Right renal pelvis (tissue), 4 donors: Measurements from ENCODE around the gene FSCN2. TPM values are rescaled to one million over a fixed set of nuclear protein-coding genes. Genes with fewer than 3 reads are reported as not detected.

Experiments used
- DNase-seq, 4 donors: peaks; one replicate each; pipeline ENCODE4 v3.0.0-alpha.2; 2013; ENCODE audit warnings: low read depth in 4 of 4, low spot score in 3 of 4, missing footprints in 1 of 4
- polyA plus RNA-seq, 4 donors: library from polyadenylated mRNA; unstranded; fragments of 120-200 nt; gene quantifications; one replicate each; pipeline ENCODE4 v1.2.1, GENCODE V29; 2013; ENCODE audit not compliant: insufficient read length in 4 of 4

Gene FSCN2
- polyA plus RNA-seq, 4 donors: 1.1 to 2.3 (median 1.6) TPM

- no peak for DNase-seq
Measured at GRCh38 chr17:81511804-81512561, 16.2 kb upstream of the FSCN2 start.

GRCh38 chr17:81512562-81513371 is 15.4 kb upstream of the FSCN2 start, which contains the start of gene ACTG1:
Gene ACTG1 (minus strand): TSS chr17:81512799. CDS start chr17:81512354, 445 bp downstream.
- DNase-seq: peak in 3 of 4 donors; percentile 90 to 92 (median 90)

DNA sequence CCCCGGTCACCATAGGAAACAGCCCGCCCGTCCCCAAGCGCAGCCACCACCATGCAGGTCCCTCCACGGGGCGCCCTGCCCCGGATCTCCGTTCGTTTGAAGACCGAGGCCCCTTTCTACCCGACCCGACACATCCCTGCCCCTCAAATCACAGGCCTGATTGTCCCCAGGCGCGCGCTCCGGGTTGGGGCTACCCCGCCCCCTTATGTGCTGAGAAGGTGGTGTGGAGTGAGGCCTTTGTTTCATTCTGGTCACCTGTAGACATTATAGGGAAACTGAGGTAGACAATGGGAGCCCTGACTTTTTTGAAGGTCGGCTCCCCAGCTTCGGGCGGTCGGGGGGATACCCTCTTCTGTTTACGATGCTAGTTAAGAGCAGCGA is 14.8 kb upstream of the FSCN2 start:
- no peak for DNase-seq

GRCh38 chr17:81513753-81514488 is 14.3 kb upstream of the FSCN2 start:
- DNase-seq: no peak

DNA sequence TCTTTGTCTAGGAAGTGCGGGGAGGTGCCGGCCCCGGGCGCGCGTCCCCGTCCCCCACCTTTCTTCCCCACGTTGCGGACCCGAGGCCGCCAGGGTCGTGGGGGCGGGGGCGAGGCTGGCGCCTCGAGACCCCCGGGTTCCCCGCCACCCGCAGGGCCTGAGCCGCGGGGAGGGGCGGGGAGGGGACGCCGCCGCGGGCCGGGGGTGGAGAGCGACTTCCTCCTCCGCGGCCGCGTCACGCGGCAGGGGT is 13.8 kb upstream of the FSCN2 start:
- no peak for DNase-seq

GRCh38 chr17:81514739-81515529 is 13.2 kb upstream of the FSCN2 start:
- DNase-seq: peak in 1 of 4 donors; percentile 65

DNA sequence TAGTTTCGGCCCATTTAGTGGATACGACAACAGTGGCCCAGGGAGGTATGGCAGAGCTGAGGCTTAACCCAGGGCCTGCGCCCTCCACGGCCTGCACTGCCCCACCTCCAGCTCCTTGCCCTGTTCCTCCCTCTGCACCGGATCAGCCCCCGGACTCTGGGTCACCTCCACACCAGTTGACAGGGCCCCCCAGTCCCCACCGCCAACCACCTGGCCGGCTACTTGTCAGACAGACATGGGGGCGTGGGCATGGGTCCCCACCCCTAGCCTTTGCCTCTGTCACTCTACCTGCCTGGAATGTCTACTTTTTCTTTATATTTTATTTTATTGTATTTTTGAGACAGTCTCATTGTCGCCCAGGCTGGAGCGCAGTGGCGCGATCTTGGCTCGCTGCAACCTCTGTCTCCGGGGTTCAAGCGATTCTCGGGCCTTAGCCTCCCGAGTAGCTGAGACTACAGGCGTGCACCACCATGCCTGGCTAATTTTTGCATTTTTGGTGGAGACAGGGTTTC is 12.6 kb upstream of the FSCN2 start:
- DNase-seq: no peak

DNA sequence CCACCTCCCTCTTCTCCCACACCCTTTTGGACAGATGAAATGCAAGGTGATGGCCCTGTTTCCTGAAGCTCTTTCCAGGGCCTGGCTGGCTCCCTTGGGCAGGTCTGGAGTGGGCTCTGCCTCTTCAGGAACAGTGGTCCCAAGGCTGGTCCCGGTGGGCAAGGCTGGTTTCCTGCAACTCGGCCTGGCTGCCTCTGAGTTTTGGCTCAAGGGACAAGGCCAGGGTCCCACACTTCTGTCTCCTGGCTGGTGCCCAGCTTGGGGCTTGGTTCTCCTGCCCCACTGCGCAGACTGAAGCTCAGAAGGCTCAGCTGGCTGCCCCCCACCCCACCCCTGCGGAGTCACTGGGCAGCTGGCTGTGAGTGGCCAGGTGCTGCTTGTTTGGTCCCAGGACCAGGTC is 11.7 kb upstream of the FSCN2 start:
- no peak for DNase-seq

DNA sequence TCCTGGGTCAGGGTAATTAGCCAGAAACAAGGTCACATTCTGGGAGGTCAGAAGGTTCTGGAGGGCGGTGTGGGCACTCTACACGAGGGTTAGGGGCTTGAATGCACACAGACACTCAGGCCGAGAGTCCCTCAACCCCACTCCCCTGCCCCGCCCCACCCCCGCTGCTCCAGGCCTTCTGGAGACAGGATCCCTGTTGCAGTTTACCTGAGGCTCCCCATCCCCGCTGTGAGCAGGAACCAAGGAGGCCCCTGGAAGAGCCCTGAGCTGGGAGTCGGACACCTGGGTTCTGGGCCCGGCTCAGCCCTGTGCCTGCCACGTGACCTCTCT is 11.2 kb upstream of the FSCN2 start:
- DNase-seq: no peak

DNA sequence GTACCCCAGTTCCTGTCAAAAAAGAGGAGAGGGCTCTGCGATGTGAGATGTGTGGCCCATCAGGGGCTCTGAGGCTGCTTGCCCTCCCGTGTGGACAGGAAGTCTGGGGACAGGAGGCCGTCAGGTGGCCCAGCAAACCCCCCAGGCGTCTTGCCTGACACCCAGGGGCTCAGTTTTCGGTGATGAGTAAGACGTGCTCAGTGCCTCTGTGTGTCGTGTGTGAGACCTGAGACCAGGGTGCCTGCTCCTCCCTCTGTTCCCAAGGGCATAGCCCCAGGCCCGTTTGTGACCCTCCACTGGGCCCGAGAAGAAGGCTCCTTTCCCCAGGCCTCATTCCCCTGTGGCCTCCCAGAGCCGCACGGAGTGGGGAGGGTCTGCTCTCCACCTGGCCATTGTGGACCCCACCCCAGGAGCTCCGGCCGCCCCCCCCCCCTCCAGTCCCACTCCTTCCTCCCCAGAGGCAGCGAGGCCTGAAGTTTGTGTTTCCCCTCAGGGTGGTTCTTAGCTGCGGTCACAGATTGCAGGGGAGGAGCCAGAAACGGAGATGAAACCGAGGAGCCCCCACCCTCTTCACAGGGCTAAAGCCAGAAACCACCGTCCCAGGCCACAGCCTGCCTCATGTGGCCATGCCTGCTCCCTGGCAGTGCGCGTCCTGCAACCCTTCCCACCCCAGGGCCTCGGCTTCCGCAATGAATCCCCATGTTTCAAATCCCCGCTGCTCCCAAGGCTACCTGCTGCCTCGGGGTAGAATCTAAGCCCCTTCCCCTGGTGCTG is 10.7 kb upstream of the FSCN2 start:
- no peak for DNase-seq

GRCh38 chr17:81518113-81518784 is 9.9 kb upstream of the FSCN2 start:
- no peak for DNase-seq

GRCh38 chr17:81518785-81519283 is 9.3 kb upstream of the FSCN2 start:
- DNase-seq: no peak

GRCh38 chr17:81519284-81520020 is 8.7 kb upstream of the FSCN2 start:
- no peak for DNase-seq

- no peak for DNase-seq
Measured at GRCh38 chr17:81520021-81520901, 7.9 kb upstream of the FSCN2 start.

- DNase-seq: peak in 2 of 4 donors; percentile 74 to 80
Measured at GRCh38 chr17:81522491-81523401, 5.4 kb upstream of the FSCN2 start.

- no peak for DNase-seq
Measured at GRCh38 chr17:81523402-81524038, 4.7 kb upstream of the FSCN2 start.
